Loucy (cell line): ENCODE measurements around the gene TMEM131.

Experiments used
- H2AFZ ChIP-seq: fragments of 200-600 bp; sonication (generic); 2 replicates; pipeline ENCODE4 v1.6.0; 2016; ENCODE audit warnings: antibody characterized with exemption, mild to moderate bottlenecking, low read length, moderate library complexity
- H3F3A ChIP-seq: fragments of 200-600 bp; 2 replicates; pipeline ENCODE4 v1.6.0; 2016; ENCODE audit warnings: antibody characterized with exemption, low read depth, mild to moderate bottlenecking
- H3K27me3 ChIP-seq: fragments of 200-600 bp; sonication (generic); 2 replicates; pipeline ENCODE4 v1.6.1; 2014; ENCODE audit warnings: low read length, mild to moderate bottlenecking; ENCODE audit not compliant: insufficient read depth, poor library complexity, severe bottlenecking
- H3K36me3 ChIP-seq: fragments of 200-600 bp; sonication (generic); 2 replicates; pipeline ENCODE4 v1.6.1; 2016; ENCODE audit warnings: low read length; ENCODE audit not compliant: insufficient read depth
- H3K4me1 ChIP-seq: fragments of 200-600 bp; sonication (generic); 2 replicates; pipeline ENCODE4 v1.5.1; 2014; ENCODE audit warnings: low read length, mild to moderate bottlenecking; ENCODE audit not compliant: insufficient read depth, poor library complexity, severe bottlenecking
- H3K4me2 ChIP-seq: fragments of 200-600 bp; sonication (generic); 2 replicates; pipeline ENCODE4 v1.6.0; 2014; ENCODE audit warnings: antibody characterized with exemption, low read length, low read depth, mild to moderate bottlenecking; ENCODE audit not compliant: poor library complexity, severe bottlenecking
- H3K4me3 ChIP-seq: fragments of 200-600 bp; sonication (generic); 2 replicates; pipeline ENCODE4 v1.5.1; 2014; ENCODE audit warnings: low read length, mild to moderate bottlenecking, mixed read lengths; ENCODE audit not compliant: poor library complexity, severe bottlenecking
- H3K79me2 ChIP-seq: fragments of 200-600 bp; sonication (generic); 2 replicates; pipeline ENCODE4 v1.6.1; 2014; ENCODE audit warnings: low read length; ENCODE audit not compliant: insufficient read depth
- H3K9ac ChIP-seq: fragments of 200-600 bp; sonication (generic); 2 replicates; pipeline ENCODE4 v1.6.0; 2014; ENCODE audit warnings: mild to moderate bottlenecking, low read depth, low read length, moderate library complexity; ENCODE audit not compliant: poor library complexity, severe bottlenecking
- H3K9me2 ChIP-seq: fragments of 200-600 bp; sonication (generic); replicated peaks from 2 replicates; pipeline ENCODE4 v1.6.1; 2016; ENCODE audit warnings: low read depth, low read length, mixed read lengths
- H3K9me3 ChIP-seq: fragments of 200-600 bp; sonication (generic); 2 replicates; pipeline ENCODE4 v1.6.1; 2014; ENCODE audit warnings: mild to moderate bottlenecking, antibody characterized with exemption, low read length, low read depth; ENCODE audit not compliant: insufficient read depth
- H4K20me1 ChIP-seq: fragments of 200-600 bp; sonication (generic); 2 replicates; pipeline ENCODE4 v1.6.0; 2014; ENCODE audit warnings: antibody characterized with exemption, low read length, mild to moderate bottlenecking; ENCODE audit not compliant: insufficient read depth, poor library complexity, severe bottlenecking
- EZH2phosphoT487 ChIP-seq: fragments of 200-600 bp; IDR thresholded peaks from 2 replicates; pipeline ENCODE4 v1.6.1; 2018; ENCODE audit warnings: antibody characterized with exemption, mild to moderate bottlenecking, moderate library complexity, borderline replicate concordance
- TF ChIP-seq, protein P1 (sequence below): fragments of 200-600 bp; sonication (generic); conservative IDR thresholded peaks from 2 replicates; pipeline ENCODE4 v1.5.1; 2014; ENCODE audit warnings: mild to moderate bottlenecking, antibody characterized with exemption, low read length

The TMEM131 gene

GRCh38 chr2:97935719-97936161 is 60.0 kb downstream of the TMEM131 start:
- Histone ChIP-seq H3K4me3 (no peak overlapping the region), H3F3A (no peaks in the 10 kb centered on the region), H3K9me3 (no peaks in the 10 kb centered on the region), H4K20me1 (peaks cover 43% of the 10 kb centered on the region), H3K9ac (no peak overlapping the region), H3K4me2 (no peak overlapping the region), H3K4me1 (peaks cover 30% of the 10 kb centered on the region), H3K79me2 (peaks cover 65% of the 10 kb centered on the region), H3K27me3 (no peaks in the 10 kb centered on the region), H2AFZ (no peak overlapping the region), H3K9me2 (no peaks in the 10 kb centered on the region), H3K36me3 (no peaks in the 10 kb centered on the region)
- TF ChIP-seq, protein P1, sequence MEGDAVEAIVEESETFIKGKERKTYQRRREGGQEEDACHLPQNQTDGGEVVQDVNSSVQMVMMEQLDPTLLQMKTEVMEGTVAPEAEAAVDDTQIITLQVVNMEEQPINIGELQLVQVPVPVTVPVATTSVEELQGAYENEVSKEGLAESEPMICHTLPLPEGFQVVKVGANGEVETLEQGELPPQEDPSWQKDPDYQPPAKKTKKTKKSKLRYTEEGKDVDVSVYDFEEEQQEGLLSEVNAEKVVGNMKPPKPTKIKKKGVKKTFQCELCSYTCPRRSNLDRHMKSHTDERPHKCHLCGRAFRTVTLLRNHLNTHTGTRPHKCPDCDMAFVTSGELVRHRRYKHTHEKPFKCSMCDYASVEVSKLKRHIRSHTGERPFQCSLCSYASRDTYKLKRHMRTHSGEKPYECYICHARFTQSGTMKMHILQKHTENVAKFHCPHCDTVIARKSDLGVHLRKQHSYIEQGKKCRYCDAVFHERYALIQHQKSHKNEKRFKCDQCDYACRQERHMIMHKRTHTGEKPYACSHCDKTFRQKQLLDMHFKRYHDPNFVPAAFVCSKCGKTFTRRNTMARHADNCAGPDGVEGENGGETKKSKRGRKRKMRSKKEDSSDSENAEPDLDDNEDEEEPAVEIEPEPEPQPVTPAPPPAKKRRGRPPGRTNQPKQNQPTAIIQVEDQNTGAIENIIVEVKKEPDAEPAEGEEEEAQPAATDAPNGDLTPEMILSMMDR: no peak
- no peak for TF ChIP-seq EZH2phosphoT487

DNA sequence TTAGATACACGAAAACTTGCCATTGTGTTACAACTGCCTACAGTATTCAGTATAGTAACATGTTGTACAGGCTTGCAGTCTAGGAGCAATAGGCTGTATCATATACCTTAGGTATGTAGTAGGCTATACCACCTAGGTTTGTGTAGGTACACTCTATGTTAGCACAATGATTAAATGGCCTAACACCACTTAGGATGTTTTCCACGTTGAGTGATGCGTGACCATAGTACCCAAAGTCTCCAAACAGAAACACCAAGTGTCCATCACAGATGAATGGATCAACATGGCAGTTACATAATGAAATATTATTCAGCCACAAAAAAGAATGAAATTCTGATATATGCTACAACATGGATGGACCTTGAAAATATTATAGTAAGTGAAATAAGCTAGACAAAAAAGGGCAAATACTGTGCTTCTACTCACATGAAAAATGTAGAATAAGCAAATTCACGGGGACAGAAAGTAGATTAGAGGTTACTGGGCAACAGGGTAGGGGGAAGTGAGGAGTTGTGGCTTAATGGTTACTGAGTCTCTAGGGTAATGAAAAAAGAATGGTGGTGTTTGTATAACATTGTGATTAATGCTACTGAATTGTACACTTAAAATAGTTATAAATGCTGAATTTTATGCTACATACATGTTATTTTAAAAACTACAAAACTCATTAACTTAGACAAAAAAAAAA is 62.6 kb downstream of the TMEM131 start:
- Histone ChIP-seq H3K79me2 (peaks cover 84% of the 10 kb centered on the region), H2AFZ (no peak overlapping the region), H3K9ac (no peak overlapping the region), H3K4me2 (no peak overlapping the region), H3K9me2 (no peaks in the 10 kb centered on the region), H3K36me3 (no peaks in the 10 kb centered on the region), H3K9me3 (no peaks in the 10 kb centered on the region), H4K20me1 (peaks cover 47% of the 10 kb centered on the region), H3K4me1 (peaks cover 30% of the 10 kb centered on the region), H3K27me3 (no peaks in the 10 kb centered on the region), H3F3A (no peaks in the 10 kb centered on the region), H3K4me3 (no peak overlapping the region)
- TF ChIP-seq EZH2phosphoT487: no peak
- TF ChIP-seq, protein P1: no peak

GRCh38 chr2:97931858-97932225 is 63.9 kb downstream of the TMEM131 start:
- Histone ChIP-seq H3K79me2 (peaks cover 82% of the 10 kb centered on the region), H4K20me1 (peaks cover 47% of the 10 kb centered on the region), H3K4me2 (no peak overlapping the region), H3K4me3 (no peak overlapping the region), H3K9me2 (no peaks in the 10 kb centered on the region), H3K9ac (no peak overlapping the region), H3K9me3 (no peaks in the 10 kb centered on the region), H3F3A (no peaks in the 10 kb centered on the region), H3K36me3 (no peaks in the 10 kb centered on the region), H2AFZ (no peak overlapping the region), H3K4me1 (peaks cover 30% of the 10 kb centered on the region), H3K27me3 (no peaks in the 10 kb centered on the region)
- no peak for TF ChIP-seq EZH2phosphoT487
- TF ChIP-seq, protein P1: no peak
